Natural killer cell (primary cell): ENCODE data around the gene PLEKHG5. TPM values are rescaled to one million over a fixed set of nuclear protein-coding genes. Genes with fewer than 3 reads are reported as not detected.

ENCODE experiments used
- ATAC-seq, 3 donors: fragments of 150-1000 bp in 2 of 3; fragments of 200-7000 bp in 1 of 3; cut with Tn5 transposase; 1 replicate in 1 of 3; 2 replicates in 2 of 3; pipeline ENCODE4 v1.10.0; 2021; ENCODE audit warnings: mild to moderate bottlenecking in 2 of 3, moderate library complexity in 2 of 3
- DNase-seq, 2 donors: peaks; one replicate each; pipeline versions ENCODE4 v3.0.0 to v3.0.0-alpha.2; 2013 to 2021; ENCODE audit warnings: mixed read lengths in 1 of 2
- H3K27ac ChIP-seq: one replicate; pipeline ENCODE4 v1.5.1; 2013; ENCODE audit warnings: mild to moderate bottlenecking, low read length
- H3K27me3 ChIP-seq: one replicate; pipeline ENCODE4 v1.6.1; 2013; ENCODE audit warnings: low read length; ENCODE audit not compliant: control insufficient read depth, insufficient read depth
- H3K36me3 ChIP-seq: one replicate; pipeline ENCODE4 v1.6.1; 2013; ENCODE audit warnings: low read length; ENCODE audit not compliant: control insufficient read depth, insufficient read depth
- H3K4me1 ChIP-seq: one replicate; pipeline ENCODE4 v1.6.1; 2013; ENCODE audit warnings: low read length; ENCODE audit not compliant: control insufficient read depth, insufficient read depth
- H3K4me3 ChIP-seq: one replicate; pipeline ENCODE4 v1.5.1; 2013; ENCODE audit warnings: low read length
- H3K9me3 ChIP-seq: one replicate; pipeline ENCODE4 v1.6.1; 2013; ENCODE audit warnings: low read length; ENCODE audit not compliant: control insufficient read depth, insufficient read depth
- H3K27ac Mint-ChIP-seq, 2 donors: one replicate each; pipeline ENCODE4 v1.8.0; 2022; ENCODE audit warnings: mild to moderate bottlenecking in 2 of 2, mixed read lengths in 2 of 2, moderate library complexity in 1 of 2
- H3K27me3 Mint-ChIP-seq, 2 donors: one replicate each; pipeline ENCODE4 v1.8.0; 2022; ENCODE audit warnings: low read depth in 2 of 2, mixed read lengths in 2 of 2
- H3K36me3 Mint-ChIP-seq: one replicate; pipeline ENCODE4 v1.8.0; 2022; ENCODE audit warnings: mixed read lengths
- H3K4me1 Mint-ChIP-seq, 2 donors: one replicate each; pipeline ENCODE4 v1.8.0; 2022; ENCODE audit warnings: mixed read lengths in 2 of 2
- H3K4me3 Mint-ChIP-seq: one replicate; pipeline ENCODE4 v1.8.0; 2022; ENCODE audit warnings: mild to moderate bottlenecking, moderate library complexity, mixed read lengths
- H3K9me3 Mint-ChIP-seq, 2 donors: one replicate each; pipeline ENCODE4 v1.8.0; 2022; ENCODE audit warnings: mixed read lengths in 2 of 2
- WGBS: methylation state at CpG from one replicate; pipeline ENCODE4 v1.1.7; 2013; ENCODE audit warnings: missing lambda C conversion rate; ENCODE audit not compliant: insufficient coverage; 5-methylcytosine and 5-hydroxymethylcytosine counted together
- intact Hi-C: fragments of 100-400 bp; cut with micrococcal nuclease; formaldehyde crosslinking; loops from one replicate; pipeline ENCODE4 v1.14.2; 2022
- total RNA-seq, 4 donors: library from RNA; stranded (reverse); fragments of 120-200 nt in 1 of 4; gene quantifications; one replicate each; pipeline versions ENCODE4 v1.2.3 to v1.2.4, GENCODE V29; 2013 to 2022
- TF ChIP-seq, protein P1 (sequence below): fragments of 200-600 bp; IDR thresholded peaks from one replicate; pipeline ENCODE4 v1.8.0; 2022; ENCODE audit warnings: antibody characterized with exemption

The PLEKHG5 gene
- total RNA-seq, 3 donors from 2014 or later (not counting 1 experiment from before 2014, with no cell fraction given) = 0.16 to 1.1 (median 0.54) TPM

GRCh38 chr1:6511561-6512244 lies 20.2 kb upstream of the PLEKHG5 start:
- no peaks in the 10 kb centered on the region for H3K36me3 Mint-ChIP-seq
- 91% methylated on average over 16 of the region's 16 CpGs for WGBS

DNA sequence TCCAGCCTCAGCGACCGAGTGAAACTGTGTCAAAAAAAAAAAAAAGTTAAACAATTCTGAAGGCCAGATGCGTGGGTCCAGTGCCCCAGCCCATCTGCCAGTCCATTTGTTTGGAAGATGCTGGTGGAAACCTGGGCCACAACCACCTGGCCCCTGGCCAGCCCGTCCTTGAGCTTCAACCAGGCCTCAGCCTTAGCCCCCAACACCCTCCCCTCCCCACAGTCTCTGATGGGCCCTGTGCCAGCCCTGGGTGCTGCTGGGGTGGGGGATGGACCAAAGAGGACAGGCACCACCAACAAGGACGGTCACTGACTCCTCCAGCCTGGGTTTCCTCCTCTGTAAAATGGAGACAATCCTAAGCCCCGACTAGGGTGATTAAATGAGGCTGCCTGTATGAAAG lies 19.6 kb upstream of the PLEKHG5 start:
- DNase-seq (no peak), ATAC-seq (no peak)
- Histone ChIP-seq H3K27me3 (no peaks in the 10 kb centered on the region), H3K36me3 (no peaks in the 10 kb centered on the region), H3K4me3 (no peak overlapping the region), H3K9me3 (no peaks in the 10 kb centered on the region), H3K27ac (no peak overlapping the region), H3K4me1 (no peaks in the 10 kb centered on the region)
- Mint-ChIP-seq H3K27me3 (no peaks in the 10 kb centered on the region), H3K36me3 (no peaks in the 10 kb centered on the region), H3K4me1 (no peaks in the 10 kb centered on the region), H3K9me3 (no peaks in the 10 kb centered on the region), H3K27ac (no peak overlapping the region), H3K4me3 (no peak overlapping the region)
- TF ChIP-seq, protein P1, sequence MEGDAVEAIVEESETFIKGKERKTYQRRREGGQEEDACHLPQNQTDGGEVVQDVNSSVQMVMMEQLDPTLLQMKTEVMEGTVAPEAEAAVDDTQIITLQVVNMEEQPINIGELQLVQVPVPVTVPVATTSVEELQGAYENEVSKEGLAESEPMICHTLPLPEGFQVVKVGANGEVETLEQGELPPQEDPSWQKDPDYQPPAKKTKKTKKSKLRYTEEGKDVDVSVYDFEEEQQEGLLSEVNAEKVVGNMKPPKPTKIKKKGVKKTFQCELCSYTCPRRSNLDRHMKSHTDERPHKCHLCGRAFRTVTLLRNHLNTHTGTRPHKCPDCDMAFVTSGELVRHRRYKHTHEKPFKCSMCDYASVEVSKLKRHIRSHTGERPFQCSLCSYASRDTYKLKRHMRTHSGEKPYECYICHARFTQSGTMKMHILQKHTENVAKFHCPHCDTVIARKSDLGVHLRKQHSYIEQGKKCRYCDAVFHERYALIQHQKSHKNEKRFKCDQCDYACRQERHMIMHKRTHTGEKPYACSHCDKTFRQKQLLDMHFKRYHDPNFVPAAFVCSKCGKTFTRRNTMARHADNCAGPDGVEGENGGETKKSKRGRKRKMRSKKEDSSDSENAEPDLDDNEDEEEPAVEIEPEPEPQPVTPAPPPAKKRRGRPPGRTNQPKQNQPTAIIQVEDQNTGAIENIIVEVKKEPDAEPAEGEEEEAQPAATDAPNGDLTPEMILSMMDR = no peak
- WGBS = 67% methylated on average over 5 of the region's 6 CpGs
- intact Hi-C loops = no loop called here

More at GRCh38 chr1:6511561-6512244, 20.2 kb upstream of the PLEKHG5 start:
- H3K4me3 ChIP-seq = no peak overlapping the region
- no peaks in the 10 kb centered on the region for H3K9me3 ChIP-seq
- Mint-ChIP-seq H3K9me3 (no peaks in the 10 kb centered on the region), H3K4me3 (no peak overlapping the region), H3K4me1 (no peaks in the 10 kb centered on the region), H3K27ac (no peak overlapping the region), H3K27me3 (no peaks in the 10 kb centered on the region)
- intact Hi-C loops = no loop called here
- no peak overlapping the region for H3K27ac ChIP-seq
- DNase-seq (no peak), ATAC-seq (no peak)
- TF ChIP-seq, protein P1 = no peak
- H3K27me3 ChIP-seq = no peaks in the 10 kb centered on the region
- no peaks in the 10 kb centered on the region for H3K36me3 ChIP-seq
- no peaks in the 10 kb centered on the region for H3K4me1 ChIP-seq

DNA sequence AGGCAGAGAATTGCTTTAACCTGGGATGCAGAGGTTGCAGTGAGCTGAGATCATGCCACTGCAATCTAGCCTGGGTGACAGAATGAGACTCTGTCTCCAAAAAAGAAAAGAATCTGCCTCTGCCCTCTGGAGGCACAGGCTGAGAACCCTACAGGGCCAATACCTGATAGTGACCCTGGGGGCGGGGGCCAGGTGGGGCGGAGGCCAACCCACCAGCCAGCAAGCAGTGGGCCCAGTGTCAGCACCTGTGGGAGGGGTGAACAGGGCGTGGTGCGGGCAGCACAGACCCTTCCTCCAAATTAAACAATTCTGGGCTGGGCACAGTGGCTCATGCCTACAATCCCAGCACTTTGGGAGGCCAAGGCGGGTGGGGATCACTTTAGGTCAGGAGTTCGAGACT lies 19.0 kb upstream of the PLEKHG5 start:
- Histone ChIP-seq H3K27me3 (no peaks in the 10 kb centered on the region), H3K36me3 (no peaks in the 10 kb centered on the region), H3K4me3 (no peak overlapping the region), H3K4me1 (no peaks in the 10 kb centered on the region), H3K27ac (no peak overlapping the region), H3K9me3 (no peaks in the 10 kb centered on the region)
- no peaks in the 10 kb centered on the region for H3K4me1 Mint-ChIP-seq
- H3K27ac Mint-ChIP-seq = no peak overlapping the region
- DNase-seq (no peak), ATAC-seq (no peak)
- no peak overlapping the region for H3K4me3 Mint-ChIP-seq
- no peaks in the 10 kb centered on the region for H3K9me3 Mint-ChIP-seq
- no peaks in the 10 kb centered on the region for H3K27me3 Mint-ChIP-seq
- H3K36me3 Mint-ChIP-seq = no peaks in the 10 kb centered on the region
- 79% methylated on average over 6 of the region's 6 CpGs for WGBS
- intact Hi-C loops = no loop called here
- TF ChIP-seq, protein P1 = no peak

DNA sequence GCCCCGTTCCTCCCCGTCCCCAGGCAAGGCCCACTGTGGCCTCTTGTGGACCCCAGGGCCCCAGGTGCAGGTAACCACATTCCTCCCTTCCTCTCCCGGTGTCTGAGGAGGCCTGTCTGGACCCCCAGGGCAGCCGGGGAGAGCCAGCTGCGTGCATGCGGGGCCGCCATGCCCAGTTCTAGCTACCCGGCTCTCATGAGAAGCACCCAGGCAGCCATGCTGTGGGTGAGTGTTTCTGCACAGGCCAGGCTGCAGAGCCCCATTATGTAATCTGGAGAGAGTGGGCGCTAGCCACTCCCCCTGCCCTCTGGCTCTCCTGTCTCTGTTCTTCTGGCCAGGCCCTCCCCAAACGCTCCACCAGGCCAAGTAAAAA lies 18.4 kb upstream of the PLEKHG5 start:
- Mint-ChIP-seq H3K4me3 (no peak overlapping the region), H3K36me3 (no peaks in the 10 kb centered on the region), H3K27ac (no peak overlapping the region), H3K4me1 (no peaks in the 10 kb centered on the region), H3K9me3 (no peaks in the 10 kb centered on the region), H3K27me3 (no peaks in the 10 kb centered on the region)
- no peak for DNase-seq
- intact Hi-C loops = no loop called here
- no peaks in the 10 kb centered on the region for H3K27me3 ChIP-seq
- H3K4me1 ChIP-seq = no peaks in the 10 kb centered on the region
- H3K27ac ChIP-seq = no peak overlapping the region
- no peaks in the 10 kb centered on the region for H3K36me3 ChIP-seq
- TF ChIP-seq, protein P1 = no peak
- WGBS = 70% methylated on average over 10 of the region's 10 CpGs
- H3K4me3 ChIP-seq = no peak overlapping the region
- H3K9me3 ChIP-seq = no peaks in the 10 kb centered on the region
- no peak for ATAC-seq
